ENCODE data around the gene IQCF5.
"Not testable (repeated sequence)": the region's sequence is repeated elsewhere in the genome, so short reads cannot be mapped to it uniquely, and the experiment has no call there.

The IQCF5 gene

GRCh38 chr3:51875501-51875900, at the start of gene IQCF5:
Gene IQCF5, minus strand, starts transcription at chr3:51875601. Its CDS starts 70 bp downstream, at chr3:51875531.
- DNase-seq: no peak
- intact Hi-C loops (cut with DNase I): no loop called here

GRCh38 chr3:51921081-51921578, 45.7 kb upstream of the IQCF5 start:
- DNase-seq: peak in 2 of 42 donors; percentile 9 to 14

GRCh38 chr3:51916418-51916817, 41.0 kb upstream of the IQCF5 start:
- no peak for DNase-seq
- intact Hi-C loops (cut with DNase I): no loop called here

More at GRCh38 chr3:51921081-51921578, 45.7 kb upstream of the IQCF5 start:
- intact Hi-C loops (cut with DNase I): no loop called here

- intact Hi-C loops (cut with DNase I): no loop called here
- DNase-seq: peak in 1 of 42 donors; percentile 8
Measured at GRCh38 chr3:51908026-51908425, 32.6 kb upstream of the IQCF5 start.

GRCh38 chr3:51904034-51904823, 28.8 kb upstream of the IQCF5 start:
- no peak for DNase-seq
- intact Hi-C loops (cut with DNase I): no loop called here

GRCh38 chr3:51902361-51902760, 27.0 kb upstream of the IQCF5 start:
- intact Hi-C loops (cut with DNase I): not testable (repeated sequence)
- DNase-seq: peak in 20 of 42 donors; percentile 5 to 58 (median 22)

- DNase-seq; intact Hi-C loops (cut with DNase I): not testable (repeated sequence)
Measured at GRCh38 chr3:51900043-51900442, 24.6 kb upstream of the IQCF5 start.

- intact Hi-C loops (cut with DNase I): no loop called here
- no peak for DNase-seq
Measured at GRCh38 chr3:51897391-51897790, 22.0 kb upstream of the IQCF5 start.

- intact Hi-C loops (cut with DNase I): no loop called here
- DNase-seq: no peak
Measured at GRCh38 chr3:51896607-51897305, 21.4 kb upstream of the IQCF5 start.

GRCh38 chr3:51894939-51895338, 19.5 kb upstream of the IQCF5 start:
- intact Hi-C loops (cut with DNase I): no loop called here
- no peak for DNase-seq

- DNase-seq: no peak
Measured at GRCh38 chr3:51894391-51894790, 19.0 kb upstream of the IQCF5 start.

GRCh38 chr3:51891242-51892039, 16.0 kb upstream of the IQCF5 start:
- no peak for DNase-seq
- intact Hi-C loops (cut with DNase I): no loop called here

More at GRCh38 chr3:51894391-51894790, 19.0 kb upstream of the IQCF5 start:
- intact Hi-C loops (cut with DNase I): no loop called here

- intact Hi-C loops (cut with DNase I): no loop called here
- DNase-seq: no peak
Measured at GRCh38 chr3:51888463-51889105, 13.2 kb upstream of the IQCF5 start.

GRCh38 chr3:51887620-51888019, 12.2 kb upstream of the IQCF5 start:
- DNase-seq: no peak
- intact Hi-C loops (cut with DNase I): no loop called here

GRCh38 chr3:51886447-51886846, 11.0 kb upstream of the IQCF5 start:
- intact Hi-C loops (cut with DNase I): no loop called here
- DNase-seq: no peak

GRCh38 chr3:51879937-51880336, 4.5 kb upstream of the IQCF5 start:
- no peak for DNase-seq
- intact Hi-C loops (cut with DNase I): no loop called here

GRCh38 chr3:51876186-51876585, 785 bp upstream of the IQCF5 start:
- DNase-seq: no peak
- intact Hi-C loops (cut with DNase I): no loop called here

- intact Hi-C loops (cut with DNase I): no loop called here
- DNase-seq: no peak
Measured at GRCh38 chr3:51874889-51875288, 512 bp downstream of the IQCF5 start.

GRCh38 chr3:51874411-51874810, 990 bp downstream of the IQCF5 start:
- DNase-seq: no peak
- intact Hi-C loops (cut with DNase I): no loop called here
